H9 (cell line): ENCODE measurements around the gene EDARADD. TPM values are rescaled to one million over a fixed set of nuclear protein-coding genes. Genes with fewer than 3 reads are reported as not detected.

Experiments used
- DNase-seq: peaks from one replicate; pipeline ENCODE4 v3.0.0-alpha.2; 2017
- H2AFZ ChIP-seq: one replicate; pipeline ENCODE4 v1.6.1; 2013; ENCODE audit warnings: mild to moderate bottlenecking, low read length, control low read depth, moderate library complexity
- H2AK5ac ChIP-seq: 2 replicates; pipeline ENCODE4 v1.6.1; 2013; ENCODE audit warnings: low read length, control low read depth, mixed read lengths; ENCODE audit not compliant: insufficient read length
- H2BK120ac ChIP-seq: one replicate; pipeline ENCODE4 v1.6.1; 2013; ENCODE audit warnings: low read depth, mild to moderate bottlenecking, low read length, control low read depth, inconsistent platforms; ENCODE audit not compliant: poor library complexity, severe bottlenecking
- H2BK12ac ChIP-seq: 2 replicates; pipeline ENCODE4 v1.6.1; 2013; ENCODE audit warnings: low read length, control low read depth, mixed read lengths, low read depth; ENCODE audit not compliant: insufficient read length
- H2BK15ac ChIP-seq: 2 replicates; pipeline ENCODE4 v1.6.1; 2013; ENCODE audit warnings: low read depth, low read length, control low read depth
- H2BK20ac ChIP-seq: one replicate; pipeline ENCODE4 v1.6.1; 2013; ENCODE audit warnings: low read depth, mild to moderate bottlenecking, low read length, control low read depth, inconsistent platforms; ENCODE audit not compliant: poor library complexity, severe bottlenecking
- H2BK5ac ChIP-seq: 2 replicates; pipeline ENCODE4 v1.6.1; 2013; ENCODE audit warnings: low read length, control low read depth, mixed read lengths; ENCODE audit not compliant: insufficient read length
- H3K14ac ChIP-seq: 2 replicates; pipeline ENCODE4 v1.6.1; 2013; ENCODE audit warnings: low read length, control low read depth; ENCODE audit not compliant: insufficient read depth
- H3K18ac ChIP-seq: 2 replicates; pipeline ENCODE4 v1.6.1; 2013; ENCODE audit warnings: low read depth, mild to moderate bottlenecking, mixed read lengths, low read length, control low read depth; ENCODE audit not compliant: insufficient read length
- H3K23ac ChIP-seq: 2 replicates; pipeline ENCODE4 v1.6.1; 2013; ENCODE audit warnings: low read length, control low read depth, mixed read lengths, low read depth; ENCODE audit not compliant: insufficient read length
- H3K23me2 ChIP-seq: 2 replicates; pipeline ENCODE4 v1.6.1; 2013; ENCODE audit warnings: low read depth, mild to moderate bottlenecking, mixed read lengths, low read length, control low read depth; ENCODE audit not compliant: insufficient read length, poor library complexity, severe bottlenecking
- H3K27ac ChIP-seq: 2 replicates; pipeline ENCODE4 v1.5.1; 2013; ENCODE audit warnings: low read length, control low read depth, mixed read lengths, low read depth; ENCODE audit not compliant: insufficient read length
- H3K27me3 ChIP-seq: 2 replicates; pipeline ENCODE4 v1.6.1; 2013; ENCODE audit warnings: low read length, control low read depth, inconsistent platforms; ENCODE audit not compliant: insufficient read depth
- H3K4ac ChIP-seq: 2 replicates; pipeline ENCODE4 v1.6.1; 2013; ENCODE audit warnings: low read depth, mild to moderate bottlenecking, control low read depth, inconsistent platforms, low read length, moderate library complexity
- H3K4me1 ChIP-seq: 2 replicates; pipeline ENCODE4 v1.6.1; 2013; ENCODE audit warnings: low read length, control low read depth, inconsistent platforms; ENCODE audit not compliant: insufficient read depth
- H3K4me2 ChIP-seq: 2 replicates; pipeline ENCODE4 v1.6.1; 2013; ENCODE audit warnings: low read length, control low read depth, mixed read lengths; ENCODE audit not compliant: insufficient read length, insufficient read depth
- H3K56ac ChIP-seq: 2 replicates; pipeline ENCODE4 v1.6.1; 2013; ENCODE audit warnings: low read depth, mild to moderate bottlenecking, mixed read lengths, low read length, control low read depth; ENCODE audit not compliant: insufficient read length
- H3K79me1 ChIP-seq: 2 replicates; pipeline ENCODE4 v1.6.1; 2013; ENCODE audit warnings: low read depth, mild to moderate bottlenecking, moderate library complexity, low read length, control low read depth, inconsistent platforms; ENCODE audit not compliant: insufficient read depth, poor library complexity, severe bottlenecking
- H3K79me2 ChIP-seq: 2 replicates; pipeline ENCODE4 v1.6.1; 2013; ENCODE audit warnings: low read length, control low read depth, inconsistent platforms; ENCODE audit not compliant: insufficient read depth
- H3K9ac ChIP-seq: 2 replicates; pipeline ENCODE4 v1.6.1; 2013; ENCODE audit warnings: low read length, control low read depth, mixed read lengths; ENCODE audit not compliant: insufficient read length; ENCODE audit errors: extremely low read depth
- H3K9me3 ChIP-seq: one replicate; pipeline ENCODE4 v1.6.1; 2013; ENCODE audit warnings: low read depth, low read length, inconsistent platforms; ENCODE audit not compliant: control insufficient read depth
- H3T11ph ChIP-seq: one replicate; pipeline ENCODE4 v1.6.1; 2013; ENCODE audit warnings: mild to moderate bottlenecking, low read length, control low read depth, inconsistent platforms
- H4K20me1 ChIP-seq: one replicate; pipeline ENCODE4 v1.6.1; 2013; ENCODE audit not compliant: control insufficient read depth, insufficient read length, insufficient read depth
- H4K5ac ChIP-seq: 2 replicates; pipeline ENCODE4 v1.6.1; 2013; ENCODE audit warnings: low read depth, mild to moderate bottlenecking, mixed read lengths, low read length, control low read depth; ENCODE audit not compliant: insufficient read length
- H4K8ac ChIP-seq: replicated peaks from 2 replicates; pipeline ENCODE4 v1.6.1; 2013; ENCODE audit warnings: low read length, control low read depth, mixed read lengths, low read depth; ENCODE audit not compliant: insufficient read length
- H4K91ac ChIP-seq: 2 replicates; pipeline ENCODE4 v1.6.1; 2013; ENCODE audit warnings: low read depth, mild to moderate bottlenecking, moderate library complexity, mixed read lengths, low read length, control low read depth; ENCODE audit not compliant: insufficient read length
- H3K27ac Mint-ChIP-seq, 3 experiments: 2 replicates in 2 of 3; 3 replicates in 1 of 3; pipeline ENCODE4 v1.8.0; 2020 to 2021; ENCODE audit warnings: mixed read lengths in 3 of 3, mild to moderate bottlenecking in 1 of 3, moderate library complexity in 1 of 3
- H3K27me3 Mint-ChIP-seq: 2 replicates; pipeline ENCODE4 v1.8.0; 2021; ENCODE audit warnings: low read depth, mild to moderate bottlenecking, moderate library complexity, mixed read lengths
- H3K36me3 Mint-ChIP-seq, 3 experiments: 2 replicates in 2 of 3; 3 replicates in 1 of 3; pipeline ENCODE4 v1.8.0; 2020 to 2021; ENCODE audit warnings: low read depth in 3 of 3, mixed read lengths in 3 of 3; ENCODE audit not compliant: insufficient read depth in 1 of 3
- H3K4me1 Mint-ChIP-seq, 2 experiments: 2 replicates each; pipeline ENCODE4 v1.8.0; 2020; ENCODE audit warnings: mixed read lengths in 2 of 2
- H3K4me3 Mint-ChIP-seq, 2 experiments: 2 replicates in 1 of 2; 3 replicates in 1 of 2; pipeline ENCODE4 v1.8.0; 2020 to 2021; ENCODE audit warnings: mild to moderate bottlenecking in 2 of 2, mixed read lengths in 2 of 2, moderate library complexity in 1 of 2
- H3K9me3 Mint-ChIP-seq, 2 experiments: 2 replicates in 1 of 2; 3 replicates in 1 of 2; pipeline ENCODE4 v1.8.0; 2020; ENCODE audit warnings: mild to moderate bottlenecking in 2 of 2, mixed read lengths in 2 of 2, moderate library complexity in 1 of 2
- WGBS: extraction: QIAGEN DNeasy Blood & Tissue Kit; methylation state at CpG from one replicate; pipeline ENCODE4 v1.1.7; 2013; ENCODE audit warnings: missing lambda C conversion rate, low lambda C conversion rate, mixed read lengths; ENCODE audit not compliant: insufficient read length; ENCODE audit errors: extremely low coverage; 5-methylcytosine and 5-hydroxymethylcytosine counted together
- total RNA-seq: library from RNA; stranded (reverse); gene quantifications from 2 replicates; pipeline ENCODE4 v1.2.1, GENCODE V29; 2021
- TF ChIP-seq, protein P1 (sequence below): fragments of 200-600 bp; sonication (generic); conservative IDR thresholded peaks from 3 replicates; pipeline ENCODE4 v1.8.0; 2021; ENCODE audit warnings: antibody characterized with exemption, mild to moderate bottlenecking

EDARADD gene
- total RNA-seq, 1 experiment from 2014 or later, result 3.8 TPM

DNA sequence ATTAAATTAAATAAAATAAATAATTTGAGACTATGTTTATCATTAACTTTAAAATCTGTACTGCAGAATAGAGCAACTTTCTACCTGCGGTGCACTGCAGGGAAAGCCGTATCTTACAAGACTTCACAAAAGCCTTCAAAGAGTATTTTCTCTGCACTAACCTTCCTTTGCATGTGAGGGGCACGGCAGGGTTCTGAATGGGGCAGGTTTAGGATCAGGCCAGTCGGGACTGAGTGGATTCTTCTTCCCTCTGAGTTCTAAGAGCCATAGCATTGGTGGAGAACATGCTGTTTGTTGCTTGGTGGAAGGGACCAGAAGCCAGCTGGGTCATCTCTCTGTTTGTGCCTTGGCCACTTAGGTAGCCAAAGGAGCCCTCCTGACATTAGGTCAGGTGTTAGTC lies 74.5 kb downstream of the EDARADD start:
- H3K4ac ChIP-seq, result no peak overlapping the region
- peaks cover 22 to 44% of the 10 kb centered on the region in 2 experiments for H3K4me1 Mint-ChIP-seq
- no peaks in the 10 kb centered on the region for H3K9me3 ChIP-seq
- no peak overlapping the region for H2BK15ac ChIP-seq
- no peak overlapping the region for H3K27ac ChIP-seq
- no peak overlapping the region for H3K56ac ChIP-seq
- H4K8ac ChIP-seq, result no peak overlapping the region
- no peak overlapping the region for H3K14ac ChIP-seq
- H2AK5ac ChIP-seq, result no peak overlapping the region
- no peak overlapping the region for H2BK120ac ChIP-seq
- H3K23me2 ChIP-seq, result no peaks in the 10 kb centered on the region
- H2BK12ac ChIP-seq, result no peak overlapping the region
- H3K27ac Mint-ChIP-seq, result no peak overlapping the region
- H3K36me3 Mint-ChIP-seq, result no peaks in the 10 kb centered on the region; a peak in 1 of 7 replicates
- H3K4me3 Mint-ChIP-seq, result no peak overlapping the region; a peak in 1 of 5 replicates
- no peaks in the 10 kb centered on the region for H4K20me1 ChIP-seq
- no peak for DNase-seq
- no peak overlapping the region for H3K4me2 ChIP-seq
- H4K91ac ChIP-seq, result no peak overlapping the region
- H2BK5ac ChIP-seq, result no peak overlapping the region
- no peak overlapping the region for H3T11ph ChIP-seq
- no peak overlapping the region for H2BK20ac ChIP-seq
- H3K23ac ChIP-seq, result no peak overlapping the region
- H4K5ac ChIP-seq, result no peak overlapping the region
- TF ChIP-seq, protein P1, sequence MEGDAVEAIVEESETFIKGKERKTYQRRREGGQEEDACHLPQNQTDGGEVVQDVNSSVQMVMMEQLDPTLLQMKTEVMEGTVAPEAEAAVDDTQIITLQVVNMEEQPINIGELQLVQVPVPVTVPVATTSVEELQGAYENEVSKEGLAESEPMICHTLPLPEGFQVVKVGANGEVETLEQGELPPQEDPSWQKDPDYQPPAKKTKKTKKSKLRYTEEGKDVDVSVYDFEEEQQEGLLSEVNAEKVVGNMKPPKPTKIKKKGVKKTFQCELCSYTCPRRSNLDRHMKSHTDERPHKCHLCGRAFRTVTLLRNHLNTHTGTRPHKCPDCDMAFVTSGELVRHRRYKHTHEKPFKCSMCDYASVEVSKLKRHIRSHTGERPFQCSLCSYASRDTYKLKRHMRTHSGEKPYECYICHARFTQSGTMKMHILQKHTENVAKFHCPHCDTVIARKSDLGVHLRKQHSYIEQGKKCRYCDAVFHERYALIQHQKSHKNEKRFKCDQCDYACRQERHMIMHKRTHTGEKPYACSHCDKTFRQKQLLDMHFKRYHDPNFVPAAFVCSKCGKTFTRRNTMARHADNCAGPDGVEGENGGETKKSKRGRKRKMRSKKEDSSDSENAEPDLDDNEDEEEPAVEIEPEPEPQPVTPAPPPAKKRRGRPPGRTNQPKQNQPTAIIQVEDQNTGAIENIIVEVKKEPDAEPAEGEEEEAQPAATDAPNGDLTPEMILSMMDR, result no peak
- H3K9me3 Mint-ChIP-seq, result no peaks in the 10 kb centered on the region
- no peaks in the 10 kb centered on the region for H3K27me3 ChIP-seq
- no peaks in the 10 kb centered on the region for H3K4me1 ChIP-seq
- no peak overlapping the region for H3K9ac ChIP-seq
- H3K79me1 ChIP-seq, result no peaks in the 10 kb centered on the region
- no peak overlapping the region for H3K18ac ChIP-seq
- WGBS, result no CpG with 5 or more reads among the region's 4 CpGs
- H2AFZ ChIP-seq, result no peak overlapping the region
- no peaks in the 10 kb centered on the region for H3K79me2 ChIP-seq
- H3K27me3 Mint-ChIP-seq, result no peaks in the 10 kb centered on the region; the same call in 1 of the 2 replicates
